ENCODE measurements around the gene RNF34. TPM values are rescaled to one million over a fixed set of nuclear protein-coding genes. Genes with fewer than 3 reads are reported as not detected.
A peak's percentile ranks its signal among the peaks of the same experiment; 100 is the strongest.

RNF34 gene
- total RNA-seq, 2 experiments from 2014 or later: 64.2 to 75.7 TPM

DNA sequence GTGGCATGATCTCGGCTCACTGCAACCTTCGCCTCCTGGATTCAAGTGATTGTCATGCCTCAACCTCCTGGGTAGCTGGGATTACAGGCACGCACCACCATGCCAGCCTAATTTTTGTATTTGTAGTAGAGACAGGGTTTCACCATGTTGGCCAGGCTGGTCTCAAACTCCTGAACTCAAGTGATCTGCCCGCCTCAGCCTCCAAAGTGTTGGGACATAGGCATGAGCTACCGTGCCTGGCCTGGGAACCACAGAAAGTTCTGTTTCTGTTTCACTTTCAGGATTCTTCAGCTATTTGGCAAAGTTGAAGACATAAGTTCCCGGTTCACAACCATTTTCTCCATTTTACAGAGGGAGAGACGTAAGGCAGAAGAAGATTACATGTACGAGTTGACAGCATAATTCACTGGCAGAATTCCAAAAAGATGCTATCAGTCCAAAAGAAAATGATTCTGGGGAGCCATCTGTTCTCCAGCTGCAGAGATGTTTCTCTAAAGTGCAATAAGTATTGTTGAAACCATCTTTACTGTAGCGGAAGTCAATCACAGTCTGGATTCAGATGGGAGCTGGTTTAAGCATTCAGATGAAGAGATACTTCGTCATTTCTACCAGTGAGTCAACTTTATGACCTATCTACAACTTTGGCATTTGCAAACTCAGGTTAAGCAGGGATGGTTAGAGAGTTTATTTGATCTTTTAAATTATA, 8.1 kb upstream of the RNF34 start:
- ATAC-seq (peak; percentile 78), DNase-seq (peak; percentile 62)
- H3K4me1 Mint-ChIP-seq: peaks cover 15% of the 10 kb centered on the region
- ChIA-PET POLR2A (interaction anchor here (2.1 kb wide), 1 partner anchor 9 kb away, joined by 11 read pairs; the partner anchor contains the start of gene RNF34), CTCF (interaction anchor here (0.6 to 1.6 kb wide), 5 partner anchors 8 to 57 kb away, joined by 3 to 8 read pairs (median 5); no protein-coding TSS in a partner anchor)
- H3K9me3 Mint-ChIP-seq (ENCODE audit: low read depth): no peaks in the 10 kb centered on the region
- H3K4me3 Mint-ChIP-seq: peak overlapping the region; percentile 26
- peak overlapping the region; percentile 77 for H3K27ac Mint-ChIP-seq
- intact Hi-C loops (cut with DNase I, micrococcal nuclease): no loop called here
- no peaks in the 10 kb centered on the region for H3K36me3 Mint-ChIP-seq (ENCODE audit: low read depth)
- H3K27me3 Mint-ChIP-seq: no peaks in the 10 kb centered on the region

DNA sequence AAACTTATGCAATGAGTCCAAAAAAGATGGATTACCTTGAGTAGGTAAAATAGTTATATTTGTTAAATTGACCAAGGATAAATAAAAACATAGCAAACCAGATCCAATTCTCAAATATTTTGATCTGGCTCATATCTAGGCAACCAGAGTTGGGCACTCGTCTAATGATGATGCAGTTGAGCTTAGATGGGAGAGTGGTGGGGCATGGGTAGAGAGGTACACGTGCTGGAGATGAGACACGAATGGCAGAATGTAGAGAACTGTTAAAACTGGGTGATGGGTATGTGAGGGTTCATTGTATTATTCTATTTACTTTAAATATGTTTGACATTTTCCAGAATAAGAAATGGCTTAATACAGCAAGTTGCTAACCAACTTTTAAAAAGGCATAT, 7.6 kb upstream of the RNF34 start:
- no peaks in the 10 kb centered on the region for H3K36me3 Mint-ChIP-seq (ENCODE audit: low read depth)
- ATAC-seq (peak; percentile 31), DNase-seq (no peak)
- ChIA-PET CTCF (interaction anchor here (0.7 to 1.6 kb wide), 4 partner anchors 9 to 58 kb away, joined by 3 to 8 read pairs (median 6); no protein-coding TSS in a partner anchor), POLR2A (interaction anchor here (2.1 kb wide), 1 partner anchor 8 kb away, joined by 11 read pairs; the partner anchor contains the start of gene RNF34)
- no peaks in the 10 kb centered on the region for H3K9me3 Mint-ChIP-seq (ENCODE audit: low read depth)
- H3K4me1 Mint-ChIP-seq: peaks cover 15% of the 10 kb centered on the region
- H3K27me3 Mint-ChIP-seq: no peaks in the 10 kb centered on the region
- intact Hi-C loops (cut with DNase I, micrococcal nuclease): no loop called here
- peak overlapping the region; percentile 77 for H3K27ac Mint-ChIP-seq
- H3K4me3 Mint-ChIP-seq: no peak overlapping the region

DNA sequence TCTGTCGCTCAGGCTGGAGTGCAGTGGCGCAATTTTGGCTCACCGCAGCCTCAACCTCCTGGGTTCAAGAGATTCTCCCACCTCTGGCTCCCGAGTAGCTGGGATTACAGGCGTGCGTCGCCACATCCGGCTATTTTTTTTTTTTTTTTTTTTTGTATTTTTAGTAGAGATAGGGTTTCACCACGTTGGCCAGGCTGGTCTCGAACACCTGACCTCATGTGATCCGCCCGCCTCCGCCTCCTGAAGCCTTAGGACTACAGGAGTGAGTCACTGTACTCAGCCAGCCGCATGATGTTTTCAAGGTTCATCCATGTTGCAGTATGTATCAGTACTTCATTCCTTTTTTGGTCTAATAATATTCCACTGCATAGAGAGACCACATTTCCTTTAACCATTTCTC, 2.4 kb upstream of the RNF34 start:
- no peaks in the 10 kb centered on the region for H3K9me3 Mint-ChIP-seq (ENCODE audit: low read depth)
- intact Hi-C loops (cut with DNase I, micrococcal nuclease): no loop called here
- H3K27ac Mint-ChIP-seq: no peak overlapping the region
- POLR2A ChIA-PET: interaction anchor here (0.6 kb wide), 1 partner anchor 842 kb away, joined by 3 read pairs; no protein-coding TSS in a partner anchor
- peaks cover 22% of the 10 kb centered on the region for H3K4me1 Mint-ChIP-seq
- ATAC-seq (no peak), DNase-seq (no peak)
- peaks cover 17% of the 10 kb centered on the region for H3K36me3 Mint-ChIP-seq (ENCODE audit: low read depth)
- CTCF ChIA-PET: interaction anchor here (0.8 to 1.1 kb wide), 2 partner anchors 46 to 58 kb away, joined by 4 read pairs; no protein-coding TSS in a partner anchor
- H3K4me3 Mint-ChIP-seq: no peak overlapping the region
- H3K27me3 Mint-ChIP-seq: no peaks in the 10 kb centered on the region

DNA sequence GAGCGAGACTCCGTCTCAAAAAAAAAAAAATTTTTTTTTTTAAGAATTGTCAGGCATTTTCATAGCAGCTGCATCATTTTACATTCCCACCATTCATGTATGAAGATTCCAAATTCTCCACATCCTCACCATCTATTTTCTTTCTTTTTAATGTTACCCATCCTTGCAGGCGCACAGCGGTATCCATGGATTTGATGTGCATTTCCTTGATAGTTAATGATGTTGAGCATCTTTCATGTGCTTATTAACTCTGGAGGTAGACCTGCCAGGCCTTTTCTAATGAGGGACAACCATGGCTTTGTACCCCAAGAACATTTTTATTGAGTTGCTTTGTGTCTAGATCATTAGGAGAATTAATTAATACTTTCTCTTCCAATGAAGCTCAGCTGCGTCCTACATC, 1.6 kb upstream of the RNF34 start:
- POLR2A ChIA-PET: no interaction called here
- DNase-seq (no peak), ATAC-seq (no peak)
- peaks cover 27% of the 10 kb centered on the region for H3K4me1 Mint-ChIP-seq
- peaks cover 23% of the 10 kb centered on the region for H3K36me3 Mint-ChIP-seq (ENCODE audit: low read depth)
- peak overlapping the region; percentile 86 for H3K4me3 Mint-ChIP-seq
- H3K27ac Mint-ChIP-seq: no peak overlapping the region
- no peaks in the 10 kb centered on the region for H3K9me3 Mint-ChIP-seq (ENCODE audit: low read depth)
- CTCF ChIA-PET: interaction anchor here (1.1 kb wide), 1 partner anchor 45 kb away, joined by 4 read pairs; no protein-coding TSS in a partner anchor
- no peaks in the 10 kb centered on the region for H3K27me3 Mint-ChIP-seq
- intact Hi-C loops (cut with DNase I, micrococcal nuclease): no loop called here

DNA sequence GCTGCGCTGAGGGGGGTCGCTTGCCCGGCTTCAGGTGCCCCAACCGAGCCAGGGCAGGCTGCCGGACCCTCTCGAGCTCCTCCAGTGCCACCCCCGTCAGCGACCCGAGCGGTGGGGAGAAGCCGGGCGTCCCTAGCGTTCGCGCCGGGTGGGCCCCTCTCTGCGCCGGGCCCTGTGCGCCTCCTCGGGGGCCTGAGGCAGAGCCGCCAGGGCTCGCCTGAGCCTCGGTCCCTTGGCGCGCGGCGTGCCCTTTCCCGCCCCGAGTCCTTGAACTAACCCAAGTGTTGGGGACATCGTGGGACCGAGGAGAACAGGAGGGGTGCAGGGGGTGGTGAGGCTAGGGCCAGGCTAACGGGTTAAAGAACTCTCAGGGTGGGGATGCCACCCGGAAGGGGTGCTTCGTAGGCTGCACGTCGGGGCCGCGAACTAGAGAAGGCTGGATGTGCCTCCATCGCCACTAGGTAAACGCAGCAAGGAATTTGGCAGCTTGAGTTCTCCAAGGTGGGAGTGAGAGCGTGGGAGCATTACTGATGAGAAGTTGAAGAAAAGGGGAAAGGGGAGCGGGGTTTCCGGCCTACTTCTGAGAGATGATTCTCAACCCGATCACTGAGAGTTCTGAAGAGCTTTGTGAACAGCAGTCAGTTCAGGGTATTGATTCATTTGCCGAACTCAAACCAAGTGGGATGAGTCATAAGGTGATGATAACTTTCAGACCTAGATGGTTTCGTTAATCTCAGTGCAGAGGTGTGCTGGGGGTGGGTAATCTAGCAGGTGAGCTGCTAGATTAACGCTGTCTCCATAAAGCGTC, 618 bp downstream of the RNF34 start:
- DNase-seq: peak; percentile 73
- CTCF ChIA-PET: interaction anchor here (0.7 to 2.5 kb wide), 9 partner anchors 9 to 271 kb away, joined by 3 to 21 read pairs (median 8); no protein-coding TSS in a partner anchor
- Mint-ChIP-seq H3K27ac (peak overlapping the region; percentile 93), H3K36me3 (ENCODE audit: low read depth) (peaks cover 40% of the 10 kb centered on the region), H3K9me3 (ENCODE audit: low read depth) (no peaks in the 10 kb centered on the region), H3K4me3 (peak overlapping the region; percentile 86), H3K27me3 (no peaks in the 10 kb centered on the region), H3K4me1 (peaks cover 37% of the 10 kb centered on the region)
- POLR2A ChIA-PET: interaction anchor here (0.5 to 2.3 kb wide), 18 partner anchors 9 to 1108 kb away, joined by 3 to 27 read pairs (median 4); partner anchors contain the start of genes ANAPC5 and RNU4-1
- intact Hi-C loops (cut with DNase I, micrococcal nuclease): loop anchor here (1.0 to 5.0 kb wide), 14 partner anchors 48 to 714 kb away; partner anchors contain the start of genes ANAPC5 (in 2 of the 2), CAMKK2 (in 1 of the 2), MLEC (in 1 of the 2) and OASL (in 1 of the 2)
- peak; percentile 65 for ATAC-seq

DNA sequence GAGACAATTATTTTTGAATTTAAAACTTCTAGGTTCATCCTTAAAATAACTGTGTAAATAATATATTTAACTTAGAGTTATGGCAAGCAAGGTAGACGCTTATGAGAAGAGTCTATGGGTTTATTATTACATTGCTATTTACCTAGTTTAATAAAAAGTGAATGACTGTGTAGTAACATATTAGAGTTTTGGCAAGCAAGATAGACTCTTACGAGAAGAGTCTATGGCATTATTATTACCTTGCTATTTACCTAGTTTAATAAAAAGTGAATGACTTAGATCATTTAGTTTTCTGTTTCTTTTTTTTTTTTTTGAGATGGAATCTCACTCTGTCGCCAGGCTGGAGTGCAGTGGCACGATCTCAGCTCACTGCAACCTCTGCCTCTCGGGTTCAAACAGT, 3.8 kb downstream of the RNF34 start:
- ChIA-PET POLR2A (interaction anchor here (0.6 kb wide), 2 partner anchors 268 to 307 kb away, joined by 3 read pairs; no protein-coding TSS in a partner anchor), CTCF (interaction anchor here (0.6 to 1.1 kb wide), 2 partner anchors 10 to 378 kb away, joined by 3 read pairs; no protein-coding TSS in a partner anchor)
- H3K27ac Mint-ChIP-seq: no peak overlapping the region
- no peak for ATAC-seq
- no peaks in the 10 kb centered on the region for H3K27me3 Mint-ChIP-seq
- intact Hi-C loops (cut with DNase I, micrococcal nuclease): loop anchor here (5.0 kb wide), 3 partner anchors 71 to 366 kb away; partner anchors contain the start of gene OASL (in 1 of the 2)
- no peak overlapping the region for H3K4me3 Mint-ChIP-seq
- H3K36me3 Mint-ChIP-seq (ENCODE audit: low read depth): peaks cover 55% of the 10 kb centered on the region
- DNase-seq: no peak
- H3K9me3 Mint-ChIP-seq (ENCODE audit: low read depth): no peaks in the 10 kb centered on the region
- peaks cover 47% of the 10 kb centered on the region for H3K4me1 Mint-ChIP-seq

DNA sequence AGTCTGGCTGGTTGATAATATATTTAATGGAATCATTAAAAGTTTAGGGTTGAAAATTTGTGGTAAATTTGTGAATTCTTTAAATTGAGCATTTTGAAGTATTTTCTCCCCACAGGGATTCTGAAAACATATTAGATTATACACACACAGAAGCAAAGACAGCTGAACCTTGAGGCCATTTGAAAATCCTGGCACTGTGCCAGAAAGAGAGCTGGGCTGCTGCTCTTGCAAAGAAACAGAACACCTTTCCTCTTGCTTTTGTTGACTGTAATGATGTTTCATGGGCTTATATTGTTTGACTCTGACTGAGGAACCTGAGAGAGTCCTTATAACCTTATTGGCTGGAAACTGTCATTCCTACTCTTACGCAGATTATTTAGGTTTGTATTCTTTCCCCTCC, 4.8 kb downstream of the RNF34 start:
- POLR2A ChIA-PET: no interaction called here
- DNase-seq (no peak), ATAC-seq (no peak)
- H3K4me3 Mint-ChIP-seq: no peak overlapping the region
- peaks cover 44% of the 10 kb centered on the region for H3K4me1 Mint-ChIP-seq
- H3K36me3 Mint-ChIP-seq (ENCODE audit: low read depth): peaks cover 55% of the 10 kb centered on the region
- CTCF ChIA-PET: interaction anchor here (1.0 to 1.5 kb wide), 4 partner anchors 9 to 70 kb away, joined by 3 to 6 read pairs (median 4); no protein-coding TSS in a partner anchor
- H3K27ac Mint-ChIP-seq: no peak overlapping the region
- H3K27me3 Mint-ChIP-seq: no peaks in the 10 kb centered on the region
- H3K9me3 Mint-ChIP-seq (ENCODE audit: low read depth): no peaks in the 10 kb centered on the region
- intact Hi-C loops (cut with DNase I, micrococcal nuclease): loop anchor here (5.0 kb wide), 3 partner anchors 72 to 367 kb away; partner anchors contain the start of gene OASL (in 1 of the 2)

DNA sequence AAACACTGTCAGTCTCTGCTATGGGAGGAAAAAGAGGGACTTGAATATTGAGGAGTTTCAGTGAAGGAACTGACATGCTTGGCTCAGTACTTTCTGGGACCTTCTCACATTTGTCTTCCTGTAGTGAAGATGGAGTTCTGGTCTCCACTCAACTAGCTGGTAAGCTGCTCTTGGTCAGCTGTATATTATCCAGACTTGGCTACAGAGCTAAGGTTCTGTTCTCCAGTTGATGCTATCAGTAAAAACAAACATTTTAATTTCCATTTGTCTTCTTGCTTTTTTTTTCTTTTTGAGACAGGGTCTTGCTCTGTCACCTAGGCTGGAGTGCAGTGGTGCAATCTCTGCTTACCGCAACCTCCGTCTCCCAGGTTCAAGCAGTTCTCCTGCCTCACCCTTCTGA, 5.3 kb downstream of the RNF34 start:
- H3K27me3 Mint-ChIP-seq: no peaks in the 10 kb centered on the region
- ATAC-seq (no peak), DNase-seq (no peak)
- peaks cover 46% of the 10 kb centered on the region for H3K4me1 Mint-ChIP-seq
- CTCF ChIA-PET: interaction anchor here (1.0 to 1.5 kb wide), 3 partner anchors 11 to 71 kb away, joined by 3 to 6 read pairs (median 5); no protein-coding TSS in a partner anchor
- intact Hi-C loops (cut with DNase I, micrococcal nuclease): no loop called here
- no peak overlapping the region for H3K4me3 Mint-ChIP-seq
- H3K36me3 Mint-ChIP-seq (ENCODE audit: low read depth): peaks cover 52% of the 10 kb centered on the region
- no peak overlapping the region for H3K27ac Mint-ChIP-seq
- no peaks in the 10 kb centered on the region for H3K9me3 Mint-ChIP-seq (ENCODE audit: low read depth)
- POLR2A ChIA-PET: interaction anchor here (0.7 kb wide), 1 partner anchor 19 kb away, joined by 4 read pairs; no protein-coding TSS in a partner anchor

DNA sequence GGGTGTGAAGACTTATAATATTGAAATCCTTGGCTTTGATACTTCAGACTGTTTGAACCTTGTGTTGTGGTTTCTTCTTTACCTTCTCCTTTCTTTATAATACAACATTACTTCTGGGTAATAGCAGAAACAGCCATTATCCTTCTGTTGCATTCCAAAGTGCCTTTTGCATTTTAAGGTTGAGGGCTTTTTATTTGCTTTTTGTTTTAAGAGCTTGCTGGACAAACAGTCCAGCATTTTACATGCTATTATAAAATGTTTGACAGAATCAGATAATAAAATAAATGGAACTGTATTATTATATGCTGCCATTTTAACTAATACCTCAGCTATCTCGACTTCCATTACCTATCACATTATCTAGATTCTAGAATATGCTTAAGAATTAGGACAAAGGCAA, 14.0 kb downstream of the RNF34 start:
- Mint-ChIP-seq H3K9me3 (ENCODE audit: low read depth) (no peaks in the 10 kb centered on the region), H3K27ac (no peak overlapping the region), H3K4me1 (peaks cover 16% of the 10 kb centered on the region), H3K4me3 (no peak overlapping the region), H3K27me3 (no peaks in the 10 kb centered on the region), H3K36me3 (ENCODE audit: low read depth) (peaks cover 28% of the 10 kb centered on the region)
- no peak for DNase-seq
- ATAC-seq: no peak
- intact Hi-C loops (cut with DNase I, micrococcal nuclease): no loop called here
- ChIA-PET POLR2A (no interaction called here), CTCF (interaction anchor here (0.7 to 1.7 kb wide), 6 partner anchors 10 to 78 kb away, joined by 3 to 5 read pairs (median 3); no protein-coding TSS in a partner anchor)

DNA sequence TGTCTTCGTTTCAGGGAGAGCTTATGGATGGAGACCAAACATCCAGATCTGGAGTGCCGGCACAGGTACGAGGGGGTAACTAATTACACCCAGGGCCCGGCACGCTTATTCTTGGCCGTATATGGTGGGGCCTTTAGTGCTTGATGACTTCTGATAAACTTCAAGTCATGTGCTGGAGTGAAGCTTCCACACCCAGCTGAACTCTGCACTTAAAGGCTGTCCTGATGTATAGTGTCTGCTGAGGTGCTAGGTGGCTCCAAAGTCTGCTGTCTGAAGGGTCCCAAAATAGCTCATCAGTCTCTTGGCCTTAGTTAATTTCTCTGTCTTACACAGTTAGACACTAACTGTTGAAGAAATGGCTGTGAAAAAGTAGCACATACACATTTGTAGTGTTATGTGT, 17.9 kb downstream of the RNF34 start:
- DNase-seq: no peak
- H3K9me3 Mint-ChIP-seq (ENCODE audit: low read depth): no peaks in the 10 kb centered on the region
- intact Hi-C loops (cut with DNase I, micrococcal nuclease): no loop called here
- H3K4me3 Mint-ChIP-seq: no peak overlapping the region
- ATAC-seq: no peak
- H3K27ac Mint-ChIP-seq: no peak overlapping the region
- no peaks in the 10 kb centered on the region for H3K27me3 Mint-ChIP-seq
- peaks cover 56% of the 10 kb centered on the region for H3K36me3 Mint-ChIP-seq (ENCODE audit: low read depth)
- ChIA-PET CTCF (interaction anchor here (0.6 to 2.0 kb wide), 3 partner anchors 17 to 130 kb away, joined by 3 to 9 read pairs (median 3); partner anchors contain the start of gene RNF34), POLR2A (no interaction called here)
- H3K4me1 Mint-ChIP-seq: peaks cover 13% of the 10 kb centered on the region

DNA sequence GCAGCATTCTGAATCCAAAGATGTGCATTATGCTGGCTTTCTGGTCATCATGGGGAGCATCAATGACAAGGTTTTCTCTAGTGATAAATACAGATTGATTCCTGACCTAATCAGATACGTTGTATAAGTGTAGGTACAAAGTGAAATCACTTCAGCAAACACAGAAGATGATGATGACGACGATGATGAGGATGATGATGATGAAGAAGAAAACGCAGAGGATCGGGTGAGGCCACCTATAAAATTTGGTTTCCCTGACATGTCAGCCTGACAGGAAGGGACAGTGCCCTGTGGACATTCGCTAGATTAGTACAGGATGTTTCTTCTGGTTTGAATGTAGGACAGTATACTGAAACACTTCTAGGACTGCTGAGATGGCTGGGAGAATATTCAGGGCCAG, 20.2 kb downstream of the RNF34 start:
- ChIA-PET POLR2A (no interaction called here), CTCF (no interaction called here)
- no peak for DNase-seq
- no peaks in the 10 kb centered on the region for H3K9me3 Mint-ChIP-seq (ENCODE audit: low read depth)
- peaks cover 10% of the 10 kb centered on the region for H3K4me1 Mint-ChIP-seq
- peaks cover 66% of the 10 kb centered on the region for H3K36me3 Mint-ChIP-seq (ENCODE audit: low read depth)
- H3K4me3 Mint-ChIP-seq: no peak overlapping the region
- intact Hi-C loops (cut with DNase I, micrococcal nuclease): no loop called here
- H3K27ac Mint-ChIP-seq: no peak overlapping the region
- ATAC-seq: no peak
- no peaks in the 10 kb centered on the region for H3K27me3 Mint-ChIP-seq

All from activated CD4-positive, alpha-beta T cell treated with anti-CD3 and anti-CD28 coated beads for 36 hours (primary cell).